Glutamatergic neuron (in vitro differentiated cells): ENCODE measurements around the gene LITAFD. TPM values are rescaled to one million over a fixed set of nuclear protein-coding genes. Genes with fewer than 3 reads are reported as not detected.

Source experiments
- DNase-seq: peaks from one replicate; pipeline ENCODE4 v3.0.0; 2022
- H3K27ac Mint-ChIP-seq: one replicate; pipeline ENCODE4 v1.8.0; 2020; ENCODE audit warnings: mild to moderate bottlenecking, mixed read lengths, inconsistent platforms; ENCODE audit not compliant: unreplicated experiment
- H3K27me3 Mint-ChIP-seq: one replicate; pipeline ENCODE4 v1.8.0; 2020; ENCODE audit warnings: mild to moderate bottlenecking, moderate library complexity, mixed read lengths, inconsistent platforms; ENCODE audit not compliant: unreplicated experiment
- H3K36me3 Mint-ChIP-seq: one replicate; pipeline ENCODE4 v1.8.0; 2020; ENCODE audit warnings: mild to moderate bottlenecking, mixed read lengths, inconsistent platforms; ENCODE audit not compliant: unreplicated experiment
- H3K4me1 Mint-ChIP-seq: one replicate; pipeline ENCODE4 v1.8.0; 2020; ENCODE audit warnings: mild to moderate bottlenecking, low read depth, mixed read lengths, inconsistent platforms; ENCODE audit not compliant: unreplicated experiment
- H3K4me3 Mint-ChIP-seq: one replicate; pipeline ENCODE4 v1.8.0; 2020; ENCODE audit warnings: mild to moderate bottlenecking, mixed read lengths, inconsistent platforms; ENCODE audit not compliant: unreplicated experiment
- H3K9me3 Mint-ChIP-seq: one replicate; pipeline ENCODE4 v1.8.0; 2020; ENCODE audit warnings: mild to moderate bottlenecking, moderate library complexity, mixed read lengths, inconsistent platforms; ENCODE audit not compliant: unreplicated experiment
- CTCF ChIP-seq: fragments of 200-600 bp; sonication (generic); IDR thresholded peaks from one replicate; pipeline ENCODE4 v1.5.0; 2021; ENCODE audit not compliant: partially characterized antibody, unreplicated experiment
- total RNA-seq: library from RNA; stranded (reverse); fragmentation: NEBNext Ultra II Directional; extraction: Animal tissue kit (Norgen Biotek cat#: 25700); gene quantifications from one replicate; pipeline ENCODE4 v1.2.1, GENCODE V29; 2021; ENCODE audit not compliant: unreplicated experiment

Gene LITAFD
- total RNA-seq, 1 donor from 2014 or later: not detected

GRCh38 chr16:8853611-8854010 is 28.5 kb upstream of the LITAFD start:
- DNase-seq: no peak
- Mint-ChIP-seq H3K27ac (no peak overlapping the region), H3K36me3 (no peaks in the 10 kb centered on the region), H3K27me3 (peaks cover 7% of the 10 kb centered on the region), H3K9me3 (peaks cover 10% of the 10 kb centered on the region), H3K4me1 (peaks cover 32% of the 10 kb centered on the region), H3K4me3 (no peak overlapping the region)
- no peak for TF ChIP-seq CTCF

GRCh38 chr16:8854298-8854948 is 27.7 kb upstream of the LITAFD start:
- peaks cover 10% of the 10 kb centered on the region for H3K27me3 Mint-ChIP-seq
- H3K27ac Mint-ChIP-seq: no peak overlapping the region
- peaks cover 7% of the 10 kb centered on the region for H3K9me3 Mint-ChIP-seq
- H3K36me3 Mint-ChIP-seq: no peaks in the 10 kb centered on the region
- peaks cover 24% of the 10 kb centered on the region for H3K4me1 Mint-ChIP-seq
- no peak overlapping the region for H3K4me3 Mint-ChIP-seq
- DNase-seq: no peak
- TF ChIP-seq CTCF: no peak

GRCh38 chr16:8855051-8855786 is 26.9 kb upstream of the LITAFD start:
- TF ChIP-seq CTCF: no peak
- no peak overlapping the region for H3K4me3 Mint-ChIP-seq
- no peak overlapping the region for H3K27ac Mint-ChIP-seq
- peaks cover 12% of the 10 kb centered on the region for H3K27me3 Mint-ChIP-seq
- H3K9me3 Mint-ChIP-seq: peaks cover 5% of the 10 kb centered on the region
- peaks cover 20% of the 10 kb centered on the region for H3K4me1 Mint-ChIP-seq
- no peaks in the 10 kb centered on the region for H3K36me3 Mint-ChIP-seq
- DNase-seq: no peak

- Mint-ChIP-seq H3K36me3 (no peaks in the 10 kb centered on the region), H3K27me3 (peaks cover 12% of the 10 kb centered on the region), H3K4me3 (no peak overlapping the region), H3K4me1 (peaks cover 17% of the 10 kb centered on the region), H3K9me3 (peaks cover 5% of the 10 kb centered on the region), H3K27ac (no peak overlapping the region)
- TF ChIP-seq CTCF: no peak
- no peak for DNase-seq
These were observed 26.2 kb upstream of the LITAFD start for GRCh38 chr16:8855972-8856371.
